WTC11 (cell line): ENCODE results near the gene CLIC6. TPM values are rescaled to one million over a fixed set of nuclear protein-coding genes. Genes with fewer than 3 reads are reported as not detected.
A peak's percentile ranks its signal among the peaks of the same experiment; 100 is the strongest.

Experiments used
- ATAC-seq: fragments of 200-7000 bp; cut with Tn5 transposase; 2 replicates; pipeline ENCODE4 v1.10.0; 2021; ENCODE audit warnings: mild to moderate bottlenecking, moderate library complexity
- CTCF ChIA-PET: fragments of 300-600 bp; sonication (Branson Sonifier 250); formaldehyde crosslinking; loops from one replicate; lab custom pipeline; 2021; ENCODE audit warnings: antibody characterized with exemption; lab: Charles Lee
- POLR2A ChIA-PET: fragments of 350-600 bp; sonication (Branson Sonifier 250); formaldehyde crosslinking; loops from one replicate; lab custom pipeline; 2021; ENCODE audit warnings: antibody characterized with exemption; lab: Charles Lee
- DNase-seq: peaks from one replicate; pipeline ENCODE4 v3.0.0; 2021; ENCODE audit warnings: low spot score
- H3K27ac Mint-ChIP-seq: 2 replicates; pipeline ENCODE4 v1.8.0; 2021; ENCODE audit warnings: mixed read lengths
- H3K27me3 Mint-ChIP-seq: 2 replicates; pipeline ENCODE4 v1.8.0; 2021; ENCODE audit warnings: low read depth, mild to moderate bottlenecking, moderate library complexity, mixed read lengths
- H3K36me3 Mint-ChIP-seq: 2 replicates; pipeline ENCODE4 v1.8.0; 2021; ENCODE audit warnings: mixed read lengths
- H3K4me1 Mint-ChIP-seq: 2 replicates; pipeline ENCODE4 v1.8.0; 2022; ENCODE audit warnings: mixed read lengths
- H3K4me3 Mint-ChIP-seq: 2 replicates; pipeline ENCODE4 v1.8.0; 2021; ENCODE audit warnings: mild to moderate bottlenecking, moderate library complexity, mixed read lengths
- H3K9me3 Mint-ChIP-seq: 2 replicates; pipeline ENCODE4 v1.8.0; 2021; ENCODE audit warnings: mixed read lengths
- ATF2 ChIP-seq: sonication (generic); formaldehyde crosslinking; IDR thresholded peaks from 2 replicates; pipeline ENCODE4 v1.8.1; 2022; ENCODE audit warnings: low read depth, missing genetic modification reagents, borderline replicate concordance
- ATF6 ChIP-seq: sonication (generic); formaldehyde crosslinking; IDR thresholded peaks from 2 replicates; pipeline ENCODE4 v1.8.1; 2023; ENCODE audit warnings: mild to moderate bottlenecking, missing genetic modification reagents
- CBFB ChIP-seq: sonication (generic); formaldehyde crosslinking; IDR thresholded peaks from 2 replicates; pipeline ENCODE4 v1.8.1; 2022; ENCODE audit warnings: mild to moderate bottlenecking, low read depth, missing genetic modification reagents
- CREB1 ChIP-seq: sonication (generic); formaldehyde crosslinking; IDR thresholded peaks from 2 replicates; pipeline ENCODE4 v1.8.0; 2023; ENCODE audit warnings: mild to moderate bottlenecking, missing genetic modification reagents
- FOXK1 ChIP-seq: sonication (generic); formaldehyde crosslinking; IDR thresholded peaks from 2 replicates; pipeline ENCODE4 v1.8.0; 2022; ENCODE audit warnings: mild to moderate bottlenecking, moderate library complexity, missing genetic modification reagents
- FOXP4 ChIP-seq: sonication (generic); formaldehyde crosslinking; IDR thresholded peaks from 2 replicates; pipeline ENCODE4 v1.8.0; 2022; ENCODE audit warnings: mild to moderate bottlenecking, missing genetic modification reagents
- GABPB1 ChIP-seq: sonication (generic); formaldehyde crosslinking; IDR thresholded peaks from 2 replicates; pipeline ENCODE4 v1.8.1; 2023; ENCODE audit warnings: mild to moderate bottlenecking, missing genetic modification reagents
- MAX ChIP-seq: sonication (generic); formaldehyde crosslinking; IDR thresholded peaks from 2 replicates; pipeline ENCODE4 v1.8.0; 2022; ENCODE audit warnings: mild to moderate bottlenecking, missing genetic modification reagents
- NR1H2 ChIP-seq: sonication (generic); formaldehyde crosslinking; IDR thresholded peaks from 2 replicates; pipeline ENCODE4 v1.9.0; 2021; ENCODE audit warnings: mild to moderate bottlenecking, moderate library complexity, missing genetic modification reagents
- PRRX2 ChIP-seq: fragments of 250-450 bp; sonication (Bioruptor Pico); IDR thresholded peaks from 2 replicates; pipeline ENCODE4 v1.8.0; 2021; ENCODE audit warnings: mild to moderate bottlenecking
- RELA ChIP-seq: sonication (generic); formaldehyde crosslinking; IDR thresholded peaks from 2 replicates; pipeline ENCODE4 v1.8.1; 2022; ENCODE audit warnings: missing genetic modification reagents, mild to moderate bottlenecking, borderline replicate concordance
- SMAD3 ChIP-seq: sonication (generic); formaldehyde crosslinking; IDR thresholded peaks from 2 replicates; pipeline ENCODE4 v1.8.0; 2022; ENCODE audit warnings: missing genetic modification reagents, mild to moderate bottlenecking, borderline replicate concordance
- SOX15 ChIP-seq: fragments of 250-450 bp; sonication (Bioruptor Pico); IDR thresholded peaks from 2 replicates; pipeline ENCODE4 v1.9.0; 2021; ENCODE audit warnings: mild to moderate bottlenecking
- TCF7 ChIP-seq: sonication (generic); formaldehyde crosslinking; IDR thresholded peaks from 2 replicates; pipeline ENCODE4 v1.8.0; 2022; ENCODE audit warnings: mild to moderate bottlenecking, low read depth, missing genetic modification reagents, moderate library complexity
- ZNF263 ChIP-seq: sonication (generic); formaldehyde crosslinking; IDR thresholded peaks from 2 replicates; pipeline ENCODE4 v1.8.1; 2022; ENCODE audit warnings: low read depth, mild to moderate bottlenecking, moderate library complexity, missing genetic modification reagents
- ZNF396 ChIP-seq: fragments of 250-450 bp; sonication (Bioruptor Pico); IDR thresholded peaks from 2 replicates; pipeline ENCODE4 v1.8.0; 2021; ENCODE audit warnings: mild to moderate bottlenecking, moderate library complexity, borderline replicate concordance
- ZNF425 ChIP-seq: fragments of 250-450 bp; sonication (Bioruptor Pico); conservative IDR thresholded peaks from 2 replicates; pipeline ENCODE4 v1.9.0; 2021; ENCODE audit warnings: mild to moderate bottlenecking
- ZNF512 ChIP-seq: sonication (generic); formaldehyde crosslinking; IDR thresholded peaks from 2 replicates; pipeline ENCODE4 v1.8.1; 2022; ENCODE audit warnings: missing genetic modification reagents, borderline replicate concordance
- ZSCAN18 ChIP-seq: fragments of 250-450 bp; sonication (Bioruptor Pico); IDR thresholded peaks from 2 replicates; pipeline ENCODE4 v2.1.2; 2022; ENCODE audit warnings: mild to moderate bottlenecking, moderate library complexity
- total RNA-seq: library from RNA; stranded (reverse); gene quantifications from 3 replicates; pipeline ENCODE4 v1.2.3, GENCODE V29; 2021

Gene CLIC6
- total RNA-seq, 1 experiment from 2014 or later: 1.8 TPM

- peak; percentile 45; the same call in 1 of the 2 replicates for TF ChIP-seq MAX (CRISPR knock-in tag)
- TF ChIP-seq ZNF263 (CRISPR knock-in tag): peak; percentile 95
- TF ChIP-seq FOXK1: 0 out of 2 replicates have a peak, but pooled peaks have one; percentile 14
- TF ChIP-seq, all 79 proteins: peak for 8
Observed at GRCh38 chr21:34670220-34670961, 1.6 kb downstream of the CLIC6 start (continued).

- ChIA-PET POLR2A (interaction anchor here (0.7 kb wide), 1 partner anchor 132 kb away, joined by 14 read pairs; no protein-coding TSS in a partner anchor), CTCF (interaction anchor here (0.6 to 1.3 kb wide), 21 partner anchors 9 to 1759 kb away, joined by 3 to 6 read pairs (median 3); no protein-coding TSS in a partner anchor)
- Mint-ChIP-seq H3K9me3 (no peaks in the 10 kb centered on the region), H3K4me3 (peak overlapping the region; percentile 85), H3K36me3 (no peaks in the 10 kb centered on the region), H3K27me3 (peaks cover 68% of the 10 kb centered on the region), H3K4me1 (peaks cover 25% of the 10 kb centered on the region), H3K27ac (no peak overlapping the region)
- no peak for TF ChIP-seq TCF7 (CRISPR knock-in tag)
- no peak for TF ChIP-seq CBFB (CRISPR knock-in tag)
- TF ChIP-seq RELA: no peak
- TF ChIP-seq FOXP4: no peak
- TF ChIP-seq CREB1: no peak
- TF ChIP-seq ZNF425 (CRISPR knock-in tag): no peak
- TF ChIP-seq GABPB1 (CRISPR knock-in tag): no peak
- no peak for DNase-seq
- ATAC-seq: 0 out of 2 replicates have a peak, but pooled peaks have one; percentile 3
Observed at GRCh38 chr21:34670962-34671348, 2.2 kb downstream of the CLIC6 start.

GRCh38 chr21:34671462-34671861, 2.7 kb downstream of the CLIC6 start:
- H3K4me3 Mint-ChIP-seq: peak overlapping the region; percentile 47; the same call in 1 of the 2 replicates
- ChIA-PET POLR2A (interaction anchor here (0.7 kb wide), 1 partner anchor 133 kb away, joined by 14 read pairs; no protein-coding TSS in a partner anchor), CTCF (interaction anchor here (0.6 to 1.3 kb wide), 21 partner anchors 9 to 1758 kb away, joined by 3 to 6 read pairs (median 3); no protein-coding TSS in a partner anchor)
- no peak for ATAC-seq
- H3K27me3 Mint-ChIP-seq: peaks cover 67% of the 10 kb centered on the region
- no peaks in the 10 kb centered on the region for H3K9me3 Mint-ChIP-seq
- H3K27ac Mint-ChIP-seq: no peak overlapping the region
- no peaks in the 10 kb centered on the region for H3K36me3 Mint-ChIP-seq
- peaks cover 27% of the 10 kb centered on the region for H3K4me1 Mint-ChIP-seq
- DNase-seq: no peak
- TF ChIP-seq ZNF396 (CRISPR knock-in tag) (no peak), ATF6 (CRISPR knock-in tag) (no peak), PRRX2 (CRISPR knock-in tag) (no peak), ATF2 (no peak), SMAD3 (no peak), ZSCAN18 (CRISPR knock-in tag) (no peak), CBFB (CRISPR knock-in tag) (no peak), SOX15 (CRISPR knock-in tag) (no peak), ZNF512 (CRISPR knock-in tag) (no peak), NR1H2 (CRISPR knock-in tag) (no peak)
